Transverse colon (tissue), 4 donors: ENCODE measurements around the gene DDI1. TPM values are rescaled to one million over a fixed set of nuclear protein-coding genes. Genes with fewer than 3 reads are reported as not detected.
"Not testable (repeated sequence)": the region's sequence is repeated elsewhere in the genome, so short reads cannot be mapped to it uniquely, and the experiment has no call there.

ENCODE experiments used
- DNase-seq: peaks from one replicate; pipeline ENCODE4 v3.0.0-alpha.2; 2019
- H3K27ac ChIP-seq, 4 donors: fragments of 200-600 bp; sonication (generic); 2 replicates each; pipeline ENCODE4 v1.5.1; 2016 to 2018; ENCODE audit warnings: inconsistent platforms in 4 of 4
- H3K27me3 ChIP-seq: fragments of 200-600 bp; sonication (generic); 2 replicates; pipeline ENCODE4 v1.5.1; 2017; ENCODE audit warnings: inconsistent platforms
- H3K36me3 ChIP-seq, 4 donors: fragments of 200-600 bp; sonication (generic); 2 replicates each; pipeline ENCODE4 v1.5.1; 2017 to 2019; ENCODE audit warnings: inconsistent platforms in 4 of 4
- H3K4me1 ChIP-seq, 4 donors: fragments of 200-600 bp; sonication (generic); 2 replicates each; pipeline ENCODE4 v1.5.1; 2017 to 2020; ENCODE audit warnings: inconsistent platforms in 4 of 4
- H3K4me3 ChIP-seq, 4 donors: fragments of 200-600 bp; sonication (generic); 1 replicate in 1 of 4; 2 replicates in 3 of 4; pipeline versions ENCODE4 v1.5.1 to v1.6.1; 2017 to 2019; ENCODE audit warnings: inconsistent platforms in 4 of 4
- H3K9me3 ChIP-seq, 2 donors: fragments of 200-600 bp; sonication (generic); 2 replicates each; pipeline ENCODE4 v1.5.1; 2017 to 2019; ENCODE audit warnings: inconsistent platforms in 2 of 2
- CTCF ChIP-seq, 5 experiments: fragments of 200-600 bp in 3 of 5; fragments of 450-650 bp in 2 of 5; sonication (generic) in 3 of 5; IDR thresholded peaks; 1 replicate in 2 of 5; 2 replicates in 3 of 5; pipeline ENCODE4 v1.5.1; 2016 to 2017; ENCODE audit warnings: antibody characterized with exemption in 5 of 5, inconsistent platforms in 3 of 5, mild to moderate bottlenecking in 2 of 5, moderate library complexity in 1 of 5
- EP300 ChIP-seq: sonication (generic); formaldehyde crosslinking; IDR thresholded peaks from one replicate; pipeline ENCODE4 v1.6.1; 2017; ENCODE audit warnings: antibody characterized with exemption, low read depth
- POLR2A ChIP-seq: fragments of 450-650 bp; IDR thresholded peaks from one replicate; pipeline ENCODE4 v1.6.1; 2016; ENCODE audit warnings: antibody characterized with exemption, mild to moderate bottlenecking, moderate library complexity
- POLR2AphosphoS5 ChIP-seq, 3 donors: sonication (generic); formaldehyde crosslinking; IDR thresholded peaks; one replicate each; pipeline ENCODE4 v1.6.1; 2016; ENCODE audit warnings: antibody characterized with exemption in 3 of 3
- WGBS, 2 donors: methylation state at CpG; one replicate each; pipeline ENCODE4 v1.1.5; 2018; ENCODE audit warnings: low coverage in 1 of 2; 5-methylcytosine and 5-hydroxymethylcytosine counted together
- in situ Hi-C, 4 donors: fragments of 200-750 bp; cut with MboI; loops; one replicate each; pipeline versions ENCODE4 v1.15.0 to v1.15.1; 2017; ENCODE audit warnings: low sequenced_read_pairs in 3 of 4, low pct_ligation_motif_present in 1 of 4, low pct_unique_long_range_greater_than_20kb in 1 of 4
- intact Hi-C: fragments of 100-400 bp; cut with DNase I; formaldehyde crosslinking; loops from one replicate; pipeline ENCODE4 v1.15.1; 2023; ENCODE audit warnings: low total_unique reads
- total RNA-seq, 4 donors: library from RNA; depleted of rRNA; stranded (reverse); fragments of >200 nt; gene quantifications; one replicate each; pipeline ENCODE4 v1.1.0, GENCODE V29; 2016

The DDI1 gene
- total RNA-seq, 4 donors from 2014 or later, result not detected

- in situ Hi-C loops, result no loop called here
- TF ChIP-seq POLR2A (no peak), POLR2AphosphoS5 (IDR thresholded peaks at IDR 0.05) (no peak), EP300 (no peak), CTCF (IDR thresholded peaks at IDR 0.05) (no peak)
- H3K36me3 ChIP-seq, result no peaks in the 10 kb centered on the region
- no peaks in the 10 kb centered on the region for H3K4me1 ChIP-seq
- H3K9me3 ChIP-seq, result no peaks in the 10 kb centered on the region
- no peaks in the 10 kb centered on the region for H3K27me3 ChIP-seq
- DNase-seq, result no peak
- no peak overlapping the region for H3K27ac ChIP-seq
- intact Hi-C loops, result no loop called here
- WGBS, 2 donors, result 85 to 100% methylated on average over 1 to 4 of the region's 4 CpGs
- no peak overlapping the region for H3K4me3 ChIP-seq
Observed at GRCh38 chr11:104043142-104043541, 6.7 kb downstream of the DDI1 start.

- Histone ChIP-seq H3K27me3 (no peaks in the 10 kb centered on the region), H3K4me3 (no peak overlapping the region), H3K36me3 (no peaks in the 10 kb centered on the region), H3K9me3 (no peaks in the 10 kb centered on the region), H3K27ac (no peak overlapping the region), H3K4me1 (no peaks in the 10 kb centered on the region)
- 88% methylated on average over 4 to 6 of the region's 6 CpGs for WGBS, 2 donors
- DNase-seq, result no peak
- in situ Hi-C loops, result no loop called here
- intact Hi-C loops, result no loop called here
- TF ChIP-seq POLR2A (no peak), POLR2AphosphoS5 (IDR thresholded peaks at IDR 0.05) (no peak), CTCF (IDR thresholded peaks at IDR 0.05) (no peak), EP300 (no peak)
Observed at GRCh38 chr11:104043678-104044239, 7.3 kb downstream of the DDI1 start.

- in situ Hi-C loops (no loop called here), intact Hi-C loops (no loop called here)
- H3K27ac ChIP-seq, result no peak overlapping the region
- no peaks in the 10 kb centered on the region for H3K36me3 ChIP-seq
- 80 to 100% methylated on average over 1 to 2 of the region's 2 CpGs for WGBS, 2 donors
- H3K27me3 ChIP-seq, result no peaks in the 10 kb centered on the region
- no peaks in the 10 kb centered on the region for H3K9me3 ChIP-seq
- no peaks in the 10 kb centered on the region for H3K4me1 ChIP-seq
- no peak for TF ChIP-seq POLR2AphosphoS5 (IDR thresholded peaks at IDR 0.05)
- TF ChIP-seq CTCF (IDR thresholded peaks at IDR 0.05), result no peak
- TF ChIP-seq POLR2A, result no peak
- TF ChIP-seq EP300, result no peak
- H3K4me3 ChIP-seq, result no peak overlapping the region
- no peak for DNase-seq
Observed at GRCh38 chr11:104046331-104046730, 9.9 kb downstream of the DDI1 start.

GRCh38 chr11:104046858-104047257 is 10.4 kb downstream of the DDI1 start:
- intact Hi-C loops, H3K27me3 ChIP-seq, H3K27ac ChIP-seq, H3K9me3 ChIP-seq, in situ Hi-C loops, H3K4me3 ChIP-seq, DNase-seq, H3K4me1 ChIP-seq, H3K36me3 ChIP-seq: not testable (repeated sequence)
- WGBS, 2 donors, result 91 to 96% methylated on average over 3 of the region's 3 CpGs

GRCh38 chr11:104049116-104049515 is 12.7 kb downstream of the DDI1 start:
- Histone ChIP-seq H3K27me3 (no peaks in the 10 kb centered on the region), H3K9me3 (no peaks in the 10 kb centered on the region), H3K36me3 (no peaks in the 10 kb centered on the region), H3K4me3 (no peak overlapping the region), H3K27ac (no peak overlapping the region), H3K4me1 (no peaks in the 10 kb centered on the region)
- DNase-seq, result no peak
- in situ Hi-C loops, result no loop called here
- intact Hi-C loops, result no loop called here
- WGBS, 2 donors, result 66 to 81% methylated on average over 4 of the region's 4 CpGs
- TF ChIP-seq EP300 (no peak), POLR2AphosphoS5 (IDR thresholded peaks at IDR 0.05) (no peak)
